Measurements from ENCODE around the gene PPM1F.

DNA sequence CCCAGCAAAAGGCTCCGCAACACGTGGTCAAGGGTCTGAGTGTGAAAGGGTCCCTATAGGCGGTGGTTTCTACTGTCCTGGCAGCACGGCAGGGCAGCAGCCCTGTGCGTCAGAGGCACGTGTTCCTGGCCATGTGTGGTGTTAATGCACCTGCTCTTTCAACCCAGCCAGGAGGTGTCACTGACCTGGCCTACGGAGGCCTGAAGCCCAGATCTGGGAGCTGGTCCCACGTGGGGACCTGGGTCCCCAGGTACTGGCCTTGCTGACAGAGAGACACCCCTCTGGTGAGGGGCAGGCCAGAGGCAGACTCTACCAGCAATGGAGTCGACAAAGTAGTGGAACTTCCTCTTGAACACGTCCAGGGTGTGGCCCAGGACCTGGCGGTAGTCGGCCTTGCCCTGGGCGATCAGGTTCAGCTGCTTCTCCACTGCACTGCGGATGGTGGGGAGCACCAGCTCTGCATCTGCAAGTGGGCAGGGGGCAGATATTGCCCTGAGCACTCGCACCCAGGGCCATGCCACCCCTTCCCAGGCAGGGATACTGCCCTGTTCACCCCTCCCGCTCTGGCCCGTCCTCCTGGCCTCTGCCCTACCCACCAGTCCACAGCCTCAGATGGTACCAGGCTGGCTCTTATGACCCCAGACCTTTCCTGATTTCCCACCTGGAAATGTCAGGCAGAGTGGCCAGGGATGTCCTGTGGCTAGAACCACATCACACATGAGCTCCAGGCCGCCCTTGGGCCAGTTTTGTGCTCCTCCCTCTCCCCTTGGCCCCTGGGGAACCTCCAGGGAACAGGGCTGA, 6.8 kb upstream of the PPM1F start:
- TF ChIP-seq POLR2A (IDR thresholded peaks at IDR 0.05), result no peak
- TF ChIP-seq CTCF (IDR thresholded peaks at IDR 0.05), result no peak

Measured in lower leg skin (tissue), 3 donors.